Esophagus squamous epithelium (tissue), 5 donors: ENCODE results near the gene MTMR3. TPM values are rescaled to one million over a fixed set of nuclear protein-coding genes. Genes with fewer than 3 reads are reported as not detected.

Source experiments
- DNase-seq: peaks from one replicate; lab custom pipeline; 2025; lab: John Stamatoyannopoulos, UW
- H3K27ac ChIP-seq, 4 donors: fragments of 200-600 bp; sonication (generic); one replicate each; pipeline ENCODE4 v1.5.1; 2016 to 2019; ENCODE audit warnings: mild to moderate bottlenecking in 1 of 4
- H3K27me3 ChIP-seq, 4 donors: fragments of 200-600 bp; sonication (generic); 1 replicate in 3 of 4; 2 replicates in 1 of 4; pipeline versions ENCODE4 v1.5.1 to v1.6.0; 2017 to 2021; ENCODE audit warnings: antibody characterized with exemption in 1 of 4
- H3K36me3 ChIP-seq, 3 donors: fragments of 200-600 bp; sonication (generic); one replicate each; pipeline ENCODE4 v1.5.1; 2016 to 2019
- H3K4me1 ChIP-seq, 3 donors: fragments of 200-600 bp; sonication (generic); one replicate each; pipeline ENCODE4 v1.5.1; 2017 to 2019
- H3K4me3 ChIP-seq, 4 donors: fragments of 200-600 bp; sonication (generic); 1 replicate in 3 of 4; 2 replicates in 1 of 4; pipeline ENCODE4 v1.5.1; 2016 to 2019; ENCODE audit warnings: mild to moderate bottlenecking in 2 of 4, moderate library complexity in 1 of 4
- H3K9me3 ChIP-seq, 3 donors: fragments of 200-600 bp; sonication (generic); one replicate each; pipeline ENCODE4 v1.5.1; 2016 to 2019
- CTCF ChIP-seq, 6 experiments: fragments of 450-650 bp in 4 of 6; fragments of 200-600 bp in 2 of 6; sonication (generic) in 2 of 6; IDR thresholded peaks; one replicate each; pipeline ENCODE4 v1.5.1; 2016 to 2019; ENCODE audit warnings: antibody characterized with exemption in 6 of 6, mild to moderate bottlenecking in 4 of 6, moderate library complexity in 4 of 6
- POLR2A ChIP-seq, 4 donors: fragments of 450-650 bp; IDR thresholded peaks; one replicate each; pipeline ENCODE4 v1.6.1; 2017; ENCODE audit warnings: antibody characterized with exemption in 4 of 4, mild to moderate bottlenecking in 4 of 4, moderate library complexity in 3 of 4
- WGBS, 2 donors: methylation state at CpG; one replicate each; pipeline ENCODE4 v1.1.5; 2018; 5-methylcytosine and 5-hydroxymethylcytosine counted together
- intact Hi-C: fragments of 100-400 bp; cut with DNase I; formaldehyde crosslinking; loops from one replicate; pipeline ENCODE4 v1.15.0; 2022
- total RNA-seq, 4 donors: library from RNA; depleted of rRNA; stranded (reverse); fragments of >200 nt; gene quantifications; one replicate each; pipeline ENCODE4 v1.1.0, GENCODE V29; 2016
- donor health status: DM: yes; HTN: yes; CAD: no.

MTMR3 gene
- total RNA-seq, 4 donors from 2014 or later = 34.9 to 63.1 (median 38.4) TPM

GRCh38 chr22:29870574-29870973, 12.4 kb upstream of the MTMR3 start:
- intact Hi-C loops = no loop called here
- Histone ChIP-seq H3K9me3 (no peaks in the 10 kb centered on the region), H3K36me3 (no peaks in the 10 kb centered on the region), H3K4me1 (peaks cover 0 to 9% (median 0%) of the 10 kb centered on the region in 3 donors), H3K27ac (no peak overlapping the region), H3K4me3 (no peak overlapping the region), H3K27me3 (no peaks in the 10 kb centered on the region)
- no peak for DNase-seq
- 33 to 64% methylated on average over 2 to 3 of the region's 3 CpGs for WGBS, 2 donors
- TF ChIP-seq CTCF (IDR thresholded peaks at IDR 0.05) = no peak
- no peak for TF ChIP-seq POLR2A (IDR thresholded peaks at IDR 0.05)

- H3K4me1 ChIP-seq = peaks cover 0 to 9% (median 0%) of the 10 kb centered on the region in 3 donors
- WGBS, 2 donors = 52 to 58% methylated on average over 5 of the region's 5 CpGs
- H3K27me3 ChIP-seq = no peaks in the 10 kb centered on the region
- H3K9me3 ChIP-seq = no peaks in the 10 kb centered on the region
- no peak for TF ChIP-seq POLR2A (IDR thresholded peaks at IDR 0.05)
- no peak for TF ChIP-seq CTCF (IDR thresholded peaks at IDR 0.05)
- no peak for DNase-seq
- H3K27ac ChIP-seq = no peak overlapping the region
- intact Hi-C loops = no loop called here
- H3K4me3 ChIP-seq = no peak overlapping the region
- H3K36me3 ChIP-seq = no peaks in the 10 kb centered on the region
Observed at GRCh38 chr22:29871684-29872083, 11.3 kb upstream of the MTMR3 start.

GRCh38 chr22:29872144-29872893, 10.7 kb upstream of the MTMR3 start:
- Histone ChIP-seq H3K27me3 (no peaks in the 10 kb centered on the region), H3K9me3 (no peaks in the 10 kb centered on the region), H3K4me1 (peaks cover 0 to 9% (median 0%) of the 10 kb centered on the region in 3 donors), H3K27ac (no peak overlapping the region), H3K36me3 (no peaks in the 10 kb centered on the region), H3K4me3 (no peak overlapping the region)
- 100% methylated on average over 2 of the region's 3 CpGs for WGBS, 2 donors
- TF ChIP-seq POLR2A (IDR thresholded peaks at IDR 0.05) (no peak), CTCF (IDR thresholded peaks at IDR 0.05) (no peak)
- intact Hi-C loops = no loop called here
- no peak for DNase-seq

DNA sequence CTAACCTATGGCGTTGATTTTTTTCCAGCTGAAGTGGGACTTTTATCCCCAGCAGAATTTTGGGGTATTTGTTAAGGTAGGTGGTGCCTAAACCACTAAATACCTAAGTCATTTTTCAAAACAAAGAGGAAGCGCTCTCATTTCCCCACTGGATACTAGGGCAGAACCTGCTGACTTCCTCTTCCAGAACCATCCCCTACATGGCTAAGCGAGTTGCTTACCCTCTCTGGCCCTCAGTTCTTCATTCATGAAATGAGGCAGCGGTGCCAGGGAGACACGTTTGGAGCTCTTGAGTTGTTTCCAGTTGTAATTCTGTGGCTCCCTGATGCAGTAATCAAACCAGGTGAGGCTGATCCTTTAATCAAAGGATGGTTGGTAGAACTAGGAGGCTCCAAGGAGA, 10.0 kb upstream of the MTMR3 start:
- intact Hi-C loops = no loop called here
- no peaks in the 10 kb centered on the region for H3K27me3 ChIP-seq
- no peak for DNase-seq
- no peak for TF ChIP-seq CTCF (IDR thresholded peaks at IDR 0.05)
- no peak for TF ChIP-seq POLR2A (IDR thresholded peaks at IDR 0.05)
- 62 to 70% methylated on average over 5 of the region's 5 CpGs for WGBS, 2 donors
- H3K4me1 ChIP-seq = peaks cover 0 to 9% (median 0%) of the 10 kb centered on the region in 3 donors
- H3K27ac ChIP-seq = no peak overlapping the region
- no peaks in the 10 kb centered on the region for H3K9me3 ChIP-seq
- H3K36me3 ChIP-seq = no peaks in the 10 kb centered on the region
- no peak overlapping the region for H3K4me3 ChIP-seq

GRCh38 chr22:29873943-29874342, 9.0 kb upstream of the MTMR3 start:
- no peaks in the 10 kb centered on the region for H3K27me3 ChIP-seq
- no peaks in the 10 kb centered on the region for H3K9me3 ChIP-seq
- WGBS, 2 donors = 43 to 56% methylated on average over 2 of the region's 2 CpGs
- no peaks in the 10 kb centered on the region for H3K36me3 ChIP-seq
- H3K27ac ChIP-seq = no peak overlapping the region
- no peak for TF ChIP-seq POLR2A (IDR thresholded peaks at IDR 0.05)
- intact Hi-C loops = no loop called here
- H3K4me3 ChIP-seq = no peak overlapping the region
- DNase-seq = no peak
- H3K4me1 ChIP-seq = peaks cover 0 to 9% (median 0%) of the 10 kb centered on the region in 3 donors
